GM23248 (cell line): ENCODE measurements around the gene C19orf67.

Experiments
- EZH2 ChIP-seq: fragments of 200-600 bp; sonication (generic); IDR thresholded peaks from 2 replicates; pipeline ENCODE4 v1.6.1; 2018; ENCODE audit warnings: antibody characterized with exemption, mild to moderate bottlenecking; ENCODE audit not compliant: insufficient read depth, poor library complexity, severe bottlenecking
- EZH2phosphoT487 ChIP-seq: fragments of 200-600 bp; sonication (generic); IDR thresholded peaks from 2 replicates; pipeline ENCODE4 v1.6.1; 2018; ENCODE audit warnings: antibody characterized with exemption, moderate library complexity, mild to moderate bottlenecking, low read depth; ENCODE audit not compliant: insufficient read depth

DNA sequence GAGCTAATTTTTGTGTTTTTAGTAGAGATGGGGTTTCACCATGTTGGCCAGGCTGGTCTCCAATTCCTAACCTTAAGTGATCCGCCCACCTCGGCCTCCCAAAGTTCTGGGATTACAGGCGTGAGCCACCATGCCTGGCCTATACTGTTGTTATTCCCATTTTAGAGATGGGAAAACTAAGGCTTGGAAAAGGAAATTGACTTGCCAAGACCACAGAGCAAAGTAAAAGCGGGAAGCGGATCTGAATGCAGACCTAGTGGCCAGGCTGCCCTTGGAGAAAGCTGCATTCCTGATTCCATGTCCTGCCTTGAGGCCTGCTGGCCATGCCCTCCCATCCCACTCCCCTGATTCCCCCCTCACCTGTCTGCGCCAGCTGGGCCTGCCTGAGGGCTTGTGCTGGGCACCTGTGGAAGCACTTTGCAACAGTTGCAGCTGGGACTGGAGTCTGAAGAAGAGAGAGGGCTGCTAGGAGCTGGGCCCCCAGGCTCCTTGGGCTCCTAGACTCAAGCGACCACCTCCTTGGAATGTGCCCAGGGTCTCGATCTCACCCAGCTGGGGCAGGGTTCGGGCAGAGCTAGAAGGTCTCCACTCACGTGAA is 29.4 kb downstream of the C19orf67 start:
- no peak for TF ChIP-seq EZH2phosphoT487
- TF ChIP-seq EZH2 = no peak
